IMR-90 (cell line): ENCODE results near the gene TMEM19. TPM values are rescaled to one million over a fixed set of nuclear protein-coding genes. Genes with fewer than 3 reads are reported as not detected.

ENCODE experiments used
- ATAC-seq: fragments of 200-7000 bp; cut with Tn5 transposase; 2 replicates; pipeline ENCODE4 v1.9.1; 2020; ENCODE audit warnings: low read depth, mild to moderate bottlenecking, moderate library complexity
- BruUV-seq: library from RNA; stranded (reverse); fragments of 400-500 nt; replicated peaks from 2 replicates; lab custom pipeline; 2021; lab: Mats Ljungman, UMichigan
- CTCF ChIA-PET: fragments of 300-600 bp; formaldehyde crosslinking; extraction: SDS; loops from one replicate; lab custom pipeline; 2021; ENCODE audit warnings: antibody characterized with exemption; lab: Yijun Ruan, JAX
- POLR2A ChIA-PET: fragments of 300-600 bp; sonication (Branson Sonifier 250); formaldehyde crosslinking; loops from one replicate; lab custom pipeline; 2022; ENCODE audit warnings: antibody characterized with exemption; ENCODE audit not compliant: unreplicated experiment; lab: Charles Lee
- DNase-seq: peaks from one replicate; pipeline ENCODE4 v3.0.0; 2013
- H2AFZ ChIP-seq: replicated peaks from 2 replicates; pipeline ENCODE3; 2013; ENCODE audit warnings: low read length, mild to moderate bottlenecking; ENCODE audit not compliant: poor library complexity
- H2AK5ac ChIP-seq: 2 replicates; pipeline ENCODE4 v1.6.1; 2013; ENCODE audit warnings: low read depth, low read length, inconsistent platforms
- H2AK9ac ChIP-seq: replicated peaks from 2 replicates; pipeline ENCODE3; 2013; ENCODE audit warnings: mild to moderate bottlenecking, low read depth, low read length, moderate library complexity; ENCODE audit not compliant: poor library complexity
- H2BK120ac ChIP-seq: 2 replicates; pipeline ENCODE4 v1.6.1; 2013; ENCODE audit warnings: low read depth, low read length, inconsistent platforms
- H2BK15ac ChIP-seq: 3 replicates; pipeline ENCODE4 v1.6.1; 2013; ENCODE audit warnings: low read depth, low read length, inconsistent platforms
- H2BK20ac ChIP-seq: 2 replicates; pipeline ENCODE4 v1.6.1; 2013; ENCODE audit warnings: low read depth, mild to moderate bottlenecking, inconsistent platforms, low read length, moderate library complexity
- H2BK5ac ChIP-seq: 2 replicates; pipeline ENCODE4 v1.6.1; 2013; ENCODE audit warnings: mild to moderate bottlenecking, low read depth, low read length, inconsistent platforms; ENCODE audit not compliant: poor library complexity, severe bottlenecking
- H3K14ac ChIP-seq: replicated peaks from 2 replicates; pipeline ENCODE4 v1.6.1; 2013; ENCODE audit warnings: low read depth, low read length, inconsistent platforms
- H3K18ac ChIP-seq: 2 replicates; pipeline ENCODE4 v1.6.1; 2013; ENCODE audit warnings: low read depth, low read length, control low read depth
- H3K23ac ChIP-seq: 2 replicates; pipeline ENCODE4 v1.6.1; 2013; ENCODE audit warnings: low read depth, low read length, inconsistent platforms
- H3K27ac ChIP-seq: 2 replicates; pipeline ENCODE4 v1.5.1; 2013; ENCODE audit warnings: mild to moderate bottlenecking, control low read depth, low read length; ENCODE audit not compliant: insufficient read depth
- H3K27me3 ChIP-seq: 2 replicates; pipeline ENCODE4 v1.6.1; 2013; ENCODE audit warnings: low read length; ENCODE audit not compliant: control insufficient read depth, insufficient read depth
- H3K36me3 ChIP-seq: 2 replicates; pipeline ENCODE4 v1.6.1; 2013; ENCODE audit warnings: low read length, mixed read lengths; ENCODE audit not compliant: control insufficient read depth, insufficient read depth
- H3K4ac ChIP-seq: 2 replicates; pipeline ENCODE4 v1.6.1; 2013; ENCODE audit warnings: low read depth, low read length, inconsistent platforms
- H3K4me1 ChIP-seq: 2 replicates; pipeline ENCODE4 v1.6.1; 2013; ENCODE audit warnings: low read length, mixed read lengths; ENCODE audit not compliant: control insufficient read depth, insufficient read depth
- H3K4me2 ChIP-seq: 2 replicates; pipeline ENCODE4 v1.6.1; 2013; ENCODE audit warnings: low read depth, mild to moderate bottlenecking, control low read depth, low read length, moderate library complexity
- H3K4me3 ChIP-seq: 2 replicates; pipeline ENCODE4 v1.5.1; 2013; ENCODE audit warnings: low read depth, mild to moderate bottlenecking, control low read depth, low read length, moderate library complexity; ENCODE audit not compliant: insufficient read depth
- H3K56ac ChIP-seq: 2 replicates; pipeline ENCODE4 v1.6.1; 2013; ENCODE audit warnings: low read length, inconsistent platforms; ENCODE audit not compliant: insufficient read depth; ENCODE audit errors: extremely low read depth
- H3K79me1 ChIP-seq, 2 experiments: 2 replicates each; pipeline ENCODE4 v1.6.1; 2013; ENCODE audit warnings: low read length in 2 of 2, inconsistent platforms in 1 of 2, low read depth in 1 of 2
- H3K9ac ChIP-seq: 2 replicates; pipeline ENCODE4 v1.6.1; 2013; ENCODE audit warnings: low read depth, low read length, control low read depth
- H3K9me1 ChIP-seq: 2 replicates; pipeline ENCODE4 v1.6.1; 2013; ENCODE audit warnings: low read length, inconsistent platforms; ENCODE audit not compliant: insufficient read depth
- H3K9me3 ChIP-seq: 2 replicates; pipeline ENCODE4 v1.6.1; 2013; ENCODE audit warnings: low read length; ENCODE audit not compliant: control insufficient read depth, insufficient read depth
- H4K20me1 ChIP-seq: 2 replicates; pipeline ENCODE4 v1.6.1; 2013; ENCODE audit warnings: low read length, inconsistent platforms; ENCODE audit not compliant: insufficient read depth
- H4K5ac ChIP-seq: 2 replicates; pipeline ENCODE4 v1.6.1; 2013; ENCODE audit warnings: mild to moderate bottlenecking, low read depth, low read length, control low read depth
- H4K8ac ChIP-seq, 2 experiments: 2 replicates each; pipeline ENCODE4 v1.6.1; 2013; ENCODE audit warnings: low read depth in 2 of 2, low read length in 2 of 2, control low read depth in 1 of 2, inconsistent platforms in 1 of 2
- H4K91ac ChIP-seq: 2 replicates; pipeline ENCODE4 v1.6.1; 2013; ENCODE audit warnings: low read depth, low read length, inconsistent platforms; ENCODE audit not compliant: insufficient read depth
- BHLHE40 ChIP-seq: fragments of 150-350 bp; IDR thresholded peaks from 2 replicates; pipeline ENCODE4 v1.6.1; 2016; ENCODE audit warnings: mild to moderate bottlenecking, low read depth, low read length
- CEBPB ChIP-seq: IDR thresholded peaks from 2 replicates; pipeline ENCODE4 v1.6.1; 2012; ENCODE audit warnings: low read depth, low read length, improper control_type of control experiment
- CHD1 ChIP-seq: IDR thresholded peaks from 2 replicates; pipeline ENCODE4 v1.6.1; 2012; ENCODE audit warnings: low read depth, low read length, improper control_type of control experiment
- CTCF ChIP-seq: conservative IDR thresholded peaks from 2 replicates; pipeline ENCODE4 v1.5.1; 2012; ENCODE audit warnings: mild to moderate bottlenecking, low read depth, low read length, improper control_type of control experiment
- ELK1 ChIP-seq: fragments of 150-350 bp; IDR thresholded peaks from 2 replicates; pipeline ENCODE4 v1.6.1; 2016; ENCODE audit warnings: low read depth, mild to moderate bottlenecking, low read length, moderate library complexity, borderline replicate concordance
- FOS ChIP-seq: fragments of 150-350 bp; IDR thresholded peaks from 2 replicates; pipeline ENCODE4 v1.6.1; 2016; ENCODE audit warnings: low read depth, low read length
- MAFK ChIP-seq: IDR thresholded peaks from 2 replicates; pipeline ENCODE4 v1.6.1; 2012; ENCODE audit warnings: low read depth, low read length, improper control_type of control experiment
- MAZ ChIP-seq: IDR thresholded peaks from 2 replicates; pipeline ENCODE4 v1.6.1; 2012; ENCODE audit warnings: low read depth, mild to moderate bottlenecking, low read length, improper control_type of control experiment, moderate library complexity, borderline replicate concordance
- MXI1 ChIP-seq: IDR thresholded peaks from 2 replicates; pipeline ENCODE4 v1.6.1; 2012; ENCODE audit warnings: low read depth, mild to moderate bottlenecking, low read length, moderate library complexity, borderline replicate concordance
- NFE2L2 ChIP-seq: fragments of 150-350 bp; IDR thresholded peaks from 2 replicates; pipeline ENCODE4 v1.6.1; 2016; ENCODE audit warnings: low read depth, mild to moderate bottlenecking, low read length
- POLR2A ChIP-seq: IDR thresholded peaks from 2 replicates; pipeline ENCODE4 v1.6.1; 2012; ENCODE audit warnings: mild to moderate bottlenecking, low read depth, low read length
- RAD21 ChIP-seq: IDR thresholded peaks from 2 replicates; pipeline ENCODE4 v1.6.1; 2012; ENCODE audit warnings: low read length, improper control_type of control experiment
- RCOR1 ChIP-seq: IDR thresholded peaks from 2 replicates; pipeline ENCODE4 v1.6.1; 2012; ENCODE audit warnings: mild to moderate bottlenecking, low read length, improper control_type of control experiment; ENCODE audit not compliant: insufficient replicate concordance
- SMC3 ChIP-seq: fragments of 150-350 bp; IDR thresholded peaks from 2 replicates; pipeline ENCODE4 v1.6.1; 2016; ENCODE audit warnings: low read depth, mild to moderate bottlenecking, antibody characterized with exemption, low read length, moderate library complexity
- USF2 ChIP-seq: fragments of 150-350 bp; IDR thresholded peaks from 2 replicates; pipeline ENCODE4 v1.6.1; 2017; ENCODE audit warnings: mild to moderate bottlenecking, antibody characterized with exemption, low read length, low read depth
- WGBS, 2 experiments: methylation state at CpG; one replicate each; pipeline versions ENCODE4 v1.1.5 to v1.1.7; 2013; ENCODE audit warnings: missing lambda C conversion rate in 2 of 2; ENCODE audit not compliant: insufficient read length in 1 of 2; ENCODE audit errors: extremely low coverage in 2 of 2; 5-methylcytosine and 5-hydroxymethylcytosine counted together
- dilution Hi-C: fragments of 300-500 bp; cut with HindIII; formaldehyde crosslinking; loops from one replicate; pipeline ENCODE4 v1.14.3; 2018; ENCODE audit warnings: low sequenced_read_pairs; ENCODE audit not compliant: unreplicated experiment
- in situ Hi-C: fragments of 300-500 bp; cut with MboI; formaldehyde crosslinking; loops from 3 replicates; pipeline ENCODE4 v1.14.3; 2019; ENCODE audit warnings: low sequenced_read_pairs, inconsistent platforms, mixed read lengths
- intact Hi-C: fragments of 100-400 bp; cut with micrococcal nuclease; formaldehyde crosslinking; loops from 2 replicates; pipeline ENCODE4 v1.10.0; 2022
- polyA plus RNA-seq, 3 experiments: library from polyadenylated mRNA; depleted of rRNA; stranded (reverse); fragments of >200 nt; gene quantifications; 2 replicates each; pipeline ENCODE4 v1.2.3, GENCODE V29; 2012; ENCODE audit warnings: low replicate concordance in 1 of 3
- total RNA-seq: library from RNA; depleted of rRNA; stranded (reverse); fragments of >200 nt; gene quantifications from 2 replicates; pipeline ENCODE4 v1.2.3, GENCODE V29; 2012

The TMEM19 gene
- total and polyA plus RNA-seq, 2 of the 4 experiments (the other 2 are of a cell fraction): 8.9 to 28.7 TPM

DNA sequence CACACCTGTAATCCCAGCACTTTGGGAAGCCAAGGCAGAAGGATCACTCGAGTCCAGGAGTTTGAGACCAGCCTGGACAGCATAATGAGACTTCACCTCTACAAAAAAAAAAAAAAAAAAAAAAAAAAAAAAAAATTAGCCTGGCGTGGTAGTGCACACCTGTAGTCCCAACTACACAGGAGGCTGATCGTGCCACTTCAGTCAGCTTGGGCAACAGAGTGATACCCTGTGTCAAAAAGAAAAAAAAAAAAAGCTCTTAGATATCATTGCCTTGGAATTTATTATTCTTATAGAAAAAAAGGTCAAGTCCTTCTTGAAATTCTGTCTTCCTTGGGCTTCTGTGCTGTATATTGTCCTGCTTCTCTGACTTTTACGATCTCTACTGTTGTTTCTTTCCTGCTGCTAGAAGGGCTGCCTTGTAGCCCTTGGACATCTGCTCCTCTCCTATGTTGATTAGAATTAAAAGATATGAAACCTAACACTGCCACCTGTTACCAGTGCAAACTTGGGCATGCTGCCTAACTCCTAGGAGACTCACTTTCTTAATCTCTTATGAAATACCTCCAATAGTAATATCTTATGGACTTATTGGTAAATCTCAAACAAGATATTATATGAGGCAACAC lies 5.7 kb downstream of the TMEM19 start:
- dilution Hi-C loops: no loop called here
- in situ Hi-C loops: no loop called here

More for the DNA sequence above, 5.7 kb downstream of the TMEM19 start:
- Histone ChIP-seq H2AFZ (no peak overlapping the region), H2AK9ac (no peak overlapping the region), H2BK20ac (no peak overlapping the region), H2BK5ac (no peak overlapping the region), H3K4me3 (no peak overlapping the region), H3K9me1 (no peaks in the 10 kb centered on the region), H4K8ac (no peak overlapping the region), H3K4ac (no peak overlapping the region), H3K79me1 (peaks cover 4 to 18% of the 10 kb centered on the region in 2 experiments; a peak in 3 of 4 replicates), H3K56ac (no peak overlapping the region), H3K23ac (no peak overlapping the region), H2AK5ac (no peak overlapping the region), H3K14ac (no peak overlapping the region), H3K9ac (no peak overlapping the region), H3K4me2 (no peak overlapping the region), H2BK15ac (no peak overlapping the region), H3K27ac (no peak overlapping the region), H3K36me3 (no peaks in the 10 kb centered on the region), H4K91ac (no peak overlapping the region), H3K4me1 (peaks cover 1% of the 10 kb centered on the region; the same call in 1 of the 2 replicates), H3K9me3 (no peaks in the 10 kb centered on the region), H4K5ac (no peak overlapping the region), H4K20me1 (no peaks in the 10 kb centered on the region), H2BK120ac (no peak overlapping the region), H3K18ac (no peak overlapping the region), H3K27me3 (no peaks in the 10 kb centered on the region)
- ATAC-seq (no peak), DNase-seq (no peak)
- no peak for TF ChIP-seq MXI1
- TF ChIP-seq RAD21: no peak
- no peak for TF ChIP-seq CHD1
- no peak for TF ChIP-seq FOS
- TF ChIP-seq BHLHE40: no peak
- TF ChIP-seq MAFK: no peak
- TF ChIP-seq POLR2A: no peak
- TF ChIP-seq ELK1: no peak
- TF ChIP-seq RCOR1: no peak
- TF ChIP-seq NFE2L2: no peak
- TF ChIP-seq SMC3: no peak
- TF ChIP-seq USF2: no peak
- no peak for TF ChIP-seq MAZ
- TF ChIP-seq CTCF: no peak
- TF ChIP-seq CEBPB: no peak
- ChIA-PET POLR2A (no interaction called here), CTCF (no interaction called here)
- BruUV-seq: no TSS peak
- intact Hi-C loops: no loop called here
- WGBS, 2 experiments: no CpG with 5 or more reads among the region's 4 CpGs
